ENCODE data around the gene SQOR. TPM values are rescaled to one million over a fixed set of nuclear protein-coding genes. Genes with fewer than 3 reads are reported as not detected.
A peak's percentile ranks its signal among the peaks of the same experiment; 100 is the strongest.
"Not testable (repeated sequence)": the region's sequence is repeated elsewhere in the genome, so short reads cannot be mapped to it uniquely, and the experiment has no call there.

The SQOR gene
- total RNA-seq, 1 experiment from 2014 or later = 2.2 TPM

DNA sequence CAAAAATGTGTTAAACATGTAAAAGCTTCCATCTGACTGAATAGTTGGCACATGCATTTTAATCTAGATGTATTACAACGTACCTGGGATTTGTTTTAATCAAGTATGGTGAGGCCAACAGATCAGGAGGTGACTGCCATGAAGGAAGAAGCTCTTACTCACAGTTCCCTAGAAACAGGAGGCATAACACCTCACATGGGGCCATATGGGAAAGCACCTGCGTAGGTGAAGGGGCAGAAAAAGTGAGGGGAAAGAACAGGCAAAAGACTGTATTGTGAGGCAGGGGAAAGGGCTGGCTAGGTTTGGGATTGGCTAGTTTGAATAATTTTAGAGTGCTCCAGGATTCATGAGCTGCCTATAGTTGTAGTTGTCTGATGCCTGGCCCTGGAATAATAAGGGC lies 9.6 kb downstream of the SQOR start:
- H3K36me3 ChIP-seq (replicated peaks; ENCODE audit: control insufficient read depth, insufficient read depth, low read length) = no peaks in the 10 kb centered on the region
- no peaks in the 10 kb centered on the region for H3K27me3 ChIP-seq (ENCODE audit: control insufficient read depth, insufficient read depth, low read length)
- no peak for DNase-seq
- H3K4me3 ChIP-seq (ENCODE audit: insufficient read depth, low read depth, low read length) = no peak overlapping the region

DNA sequence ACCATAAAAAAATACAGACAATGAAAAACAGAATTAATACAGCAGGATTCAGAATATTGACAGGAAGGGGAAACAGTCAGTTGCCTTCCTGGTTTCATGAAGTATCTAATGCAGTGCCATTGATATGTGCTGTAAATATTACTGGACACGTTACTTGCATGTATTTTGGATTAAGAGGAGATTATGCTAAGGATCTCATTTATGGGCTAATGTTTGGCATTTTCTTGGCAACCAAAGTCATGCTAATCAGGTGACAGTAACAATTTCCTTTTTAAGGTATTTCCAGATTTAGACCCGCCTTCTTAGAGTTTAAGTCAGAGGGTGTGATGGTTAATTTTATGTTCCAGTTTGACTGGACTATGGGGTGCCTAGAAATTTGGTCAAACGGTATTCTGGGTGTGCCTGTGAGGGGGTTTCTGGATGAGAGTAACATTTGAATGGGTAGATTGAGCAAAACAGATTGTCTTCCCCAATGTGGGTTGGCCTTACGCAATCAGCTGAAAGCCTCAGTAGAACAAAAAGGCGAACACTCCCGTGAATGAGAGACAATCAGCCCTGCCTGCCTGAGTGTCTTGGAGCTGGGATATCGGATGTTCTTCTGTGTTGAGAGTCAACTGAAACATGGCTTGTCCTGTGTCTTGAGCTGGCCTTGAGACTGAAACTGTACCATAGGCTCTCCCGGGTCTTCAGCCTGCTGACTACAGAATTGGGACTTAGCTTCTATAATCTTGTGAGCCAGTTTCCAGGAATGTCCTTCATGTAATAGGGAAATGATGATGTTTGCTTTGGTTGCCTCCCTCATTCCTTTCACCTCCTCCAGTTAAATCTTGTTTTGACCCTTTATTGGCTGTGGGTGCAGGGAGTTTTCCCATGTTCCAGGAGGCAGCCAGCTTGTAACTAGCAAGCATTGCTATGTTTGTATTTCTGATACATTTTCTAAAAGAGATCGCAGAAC lies 10.5 kb downstream of the SQOR start:
- no peak overlapping the region for H3K4me3 ChIP-seq (ENCODE audit: insufficient read depth, low read depth, low read length)
- no peaks in the 10 kb centered on the region for H3K27me3 ChIP-seq (ENCODE audit: control insufficient read depth, insufficient read depth, low read length)
- DNase-seq = no peak
- no peaks in the 10 kb centered on the region for H3K36me3 ChIP-seq (replicated peaks; ENCODE audit: control insufficient read depth, insufficient read depth, low read length)

DNA sequence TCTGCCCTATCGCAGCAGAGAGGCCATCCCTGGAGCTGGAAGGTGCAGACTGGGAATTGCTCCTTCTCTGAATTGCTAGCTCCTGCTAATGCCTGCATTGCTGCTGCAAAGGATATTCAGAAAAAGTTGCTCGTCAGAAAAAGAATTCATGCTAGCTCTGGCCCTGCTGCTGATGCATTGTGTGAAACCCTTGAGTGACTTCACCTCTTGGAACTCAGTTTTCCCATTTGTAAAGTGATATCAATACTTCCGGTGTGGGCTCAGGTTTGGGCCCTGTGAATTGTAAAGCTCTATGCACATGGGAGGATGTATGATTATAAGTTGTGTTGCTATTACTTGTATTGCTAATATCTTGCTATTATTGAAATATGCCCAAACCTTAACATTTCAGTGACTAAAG lies 11.4 kb downstream of the SQOR start:
- H3K36me3 ChIP-seq (replicated peaks; ENCODE audit: control insufficient read depth, insufficient read depth, low read length) = no peaks in the 10 kb centered on the region
- no peaks in the 10 kb centered on the region for H3K27me3 ChIP-seq (ENCODE audit: control insufficient read depth, insufficient read depth, low read length)
- DNase-seq = no peak

GRCh38 chr15:45647828-45648227 lies 13.0 kb downstream of the SQOR start:
- H3K27me3 ChIP-seq (ENCODE audit: control insufficient read depth, insufficient read depth, low read length) = no peaks in the 10 kb centered on the region

More for the DNA sequence above, 11.4 kb downstream of the SQOR start:
- H3K4me3 ChIP-seq (ENCODE audit: insufficient read depth, low read depth, low read length) = no peak overlapping the region

DNA sequence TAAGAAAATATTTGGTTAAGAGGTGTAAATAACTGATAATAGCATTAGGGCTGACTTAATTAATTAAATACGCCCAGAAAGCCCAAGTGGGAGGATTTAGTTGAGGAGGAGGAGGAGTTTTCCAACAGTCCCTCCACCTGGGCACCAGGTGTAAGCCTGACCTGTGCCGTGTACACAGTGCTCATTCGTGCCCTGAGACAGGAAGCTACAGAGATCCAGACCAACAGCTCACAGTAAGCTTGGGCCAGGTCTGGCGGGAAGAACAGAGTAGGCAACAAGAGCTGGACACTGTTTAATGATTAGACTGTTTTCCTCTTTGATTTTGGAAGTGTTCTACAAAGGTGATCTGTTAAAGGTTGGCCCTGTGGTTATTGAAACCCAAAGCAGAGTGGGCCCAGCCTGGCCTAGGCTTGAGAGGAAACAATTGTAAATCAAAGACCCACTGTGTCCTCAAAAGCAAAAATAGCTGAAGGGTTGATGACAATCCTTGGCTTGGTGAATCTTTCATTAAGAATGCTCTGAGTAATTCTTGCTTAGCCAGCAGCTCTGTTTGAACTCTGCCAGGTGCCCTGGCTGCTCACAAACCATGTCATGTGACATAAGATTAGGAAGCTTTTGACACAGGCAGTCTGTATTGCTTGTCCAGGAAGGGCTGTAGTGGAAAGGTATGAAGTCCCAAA lies 13.8 kb downstream of the SQOR start:
- DNase-seq = no peak
- Histone ChIP-seq H3K4me3 (ENCODE audit: insufficient read depth, low read depth, low read length) (no peak overlapping the region), H3K27me3 (ENCODE audit: control insufficient read depth, insufficient read depth, low read length) (no peaks in the 10 kb centered on the region), H3K36me3 (replicated peaks; ENCODE audit: control insufficient read depth, insufficient read depth, low read length) (no peaks in the 10 kb centered on the region)

More at GRCh38 chr15:45647828-45648227, 13.0 kb downstream of the SQOR start:
- DNase-seq = no peak
- H3K36me3 ChIP-seq (replicated peaks; ENCODE audit: control insufficient read depth, insufficient read depth, low read length) = no peaks in the 10 kb centered on the region
- H3K4me3 ChIP-seq (ENCODE audit: insufficient read depth, low read depth, low read length) = no peak overlapping the region

DNA sequence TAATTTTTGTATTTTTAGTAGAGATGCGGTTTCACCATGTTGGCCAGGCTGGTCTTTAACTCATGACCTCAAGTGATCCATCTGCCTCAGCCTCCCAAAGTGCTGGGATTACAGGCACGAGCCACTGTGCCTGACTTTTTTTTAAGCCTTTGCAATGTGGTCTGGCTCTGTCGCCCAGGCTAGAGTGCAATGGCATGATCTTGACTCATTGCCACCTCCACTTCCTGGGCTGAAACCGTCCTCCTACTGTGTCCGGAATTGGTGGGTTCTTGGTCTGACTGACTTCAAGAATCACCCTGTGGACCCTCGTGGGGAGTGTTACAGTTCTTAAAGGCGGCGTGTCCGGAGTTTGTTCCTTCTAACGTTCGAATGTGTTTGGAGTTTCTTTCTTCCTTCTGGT lies 15.2 kb downstream of the SQOR start:
- not testable (repeated sequence) for H3K27me3 ChIP-seq (ENCODE audit: control insufficient read depth, insufficient read depth, low read length); H3K4me3 ChIP-seq (ENCODE audit: insufficient read depth, low read depth, low read length); H3K36me3 ChIP-seq (replicated peaks; ENCODE audit: control insufficient read depth, insufficient read depth, low read length); DNase-seq

DNA sequence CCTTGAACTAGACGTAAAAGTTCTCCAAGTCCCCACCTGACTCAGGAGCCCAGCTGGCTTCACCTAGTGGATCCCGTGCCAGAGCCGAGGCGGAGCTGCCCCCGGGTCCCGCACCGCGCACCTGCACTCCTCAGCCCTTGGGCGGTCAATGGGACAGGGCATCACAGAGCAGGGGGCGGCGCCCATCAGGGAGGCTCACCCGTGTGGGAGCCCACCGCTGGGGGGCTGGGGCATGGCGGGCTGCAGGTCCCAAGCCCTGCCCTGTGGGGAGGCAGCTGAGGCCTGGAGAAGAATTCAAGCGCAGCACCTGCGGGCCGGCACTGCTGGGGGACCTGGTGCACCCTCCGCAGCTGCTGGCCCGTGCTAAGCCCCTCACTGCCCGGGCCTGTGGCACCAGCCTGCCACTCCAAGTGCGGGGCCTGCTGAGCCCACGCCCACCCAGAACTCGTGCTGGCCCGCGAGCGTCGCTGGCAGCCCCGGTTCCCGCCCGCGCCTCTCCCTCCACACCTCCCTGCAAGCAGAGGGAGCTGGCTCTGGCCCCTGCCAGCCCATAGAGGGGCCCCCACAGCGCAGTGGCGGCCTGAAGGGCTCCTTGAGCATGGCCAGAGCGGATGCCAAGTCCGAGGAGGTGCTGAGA lies 16.2 kb downstream of the SQOR start:
- no peaks in the 10 kb centered on the region for H3K27me3 ChIP-seq (ENCODE audit: control insufficient read depth, insufficient read depth, low read length)
- H3K4me3 ChIP-seq (ENCODE audit: insufficient read depth, low read depth, low read length) = no peak overlapping the region
- H3K36me3 ChIP-seq (replicated peaks; ENCODE audit: control insufficient read depth, insufficient read depth, low read length) = no peaks in the 10 kb centered on the region
- no peak for DNase-seq

DNA sequence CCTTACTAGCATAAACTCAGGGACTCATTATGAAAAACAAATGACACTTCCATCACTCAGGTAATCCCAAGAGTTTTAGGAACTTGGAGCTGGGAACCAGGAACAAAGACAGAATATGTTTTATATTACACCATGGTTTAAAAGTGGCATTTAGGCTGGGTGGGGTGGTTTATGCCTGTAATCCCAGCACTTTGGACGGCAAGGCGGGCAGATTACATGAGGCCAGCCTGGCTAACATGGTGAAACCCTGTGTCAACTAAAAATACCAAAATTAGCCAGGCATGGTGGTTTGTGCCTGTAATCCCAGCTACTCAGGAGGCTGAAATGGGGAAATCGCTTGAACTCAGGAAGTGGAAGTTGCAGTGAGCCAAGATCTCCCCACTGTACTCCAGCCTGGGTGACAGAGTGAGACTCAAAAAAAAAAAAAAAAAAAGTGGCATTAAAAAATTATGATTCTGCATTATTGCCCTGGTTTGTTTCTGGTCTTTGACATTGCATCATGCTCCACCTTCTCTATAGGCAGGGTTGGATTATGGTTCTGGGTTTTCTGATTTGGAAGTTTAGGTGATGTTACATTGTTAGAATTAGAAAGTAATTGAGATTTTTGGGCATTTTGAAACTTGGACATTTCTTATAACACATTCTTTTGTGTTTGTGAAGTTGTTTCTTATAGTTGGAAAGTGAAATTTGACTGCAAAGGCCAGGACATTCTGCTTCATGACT lies 19.0 kb downstream of the SQOR start:
- Histone ChIP-seq H3K36me3 (replicated peaks; ENCODE audit: control insufficient read depth, insufficient read depth, low read length) (no peaks in the 10 kb centered on the region), H3K4me3 (ENCODE audit: insufficient read depth, low read depth, low read length) (no peak overlapping the region), H3K27me3 (ENCODE audit: control insufficient read depth, insufficient read depth, low read length) (no peaks in the 10 kb centered on the region)
- DNase-seq = no peak

GRCh38 chr15:45654749-45655148 lies 19.9 kb downstream of the SQOR start:
- no peak for DNase-seq
- no peaks in the 10 kb centered on the region for H3K27me3 ChIP-seq (ENCODE audit: control insufficient read depth, insufficient read depth, low read length)
- no peaks in the 10 kb centered on the region for H3K36me3 ChIP-seq (replicated peaks; ENCODE audit: control insufficient read depth, insufficient read depth, low read length)
- H3K4me3 ChIP-seq (ENCODE audit: insufficient read depth, low read depth, low read length) = no peak overlapping the region

DNA sequence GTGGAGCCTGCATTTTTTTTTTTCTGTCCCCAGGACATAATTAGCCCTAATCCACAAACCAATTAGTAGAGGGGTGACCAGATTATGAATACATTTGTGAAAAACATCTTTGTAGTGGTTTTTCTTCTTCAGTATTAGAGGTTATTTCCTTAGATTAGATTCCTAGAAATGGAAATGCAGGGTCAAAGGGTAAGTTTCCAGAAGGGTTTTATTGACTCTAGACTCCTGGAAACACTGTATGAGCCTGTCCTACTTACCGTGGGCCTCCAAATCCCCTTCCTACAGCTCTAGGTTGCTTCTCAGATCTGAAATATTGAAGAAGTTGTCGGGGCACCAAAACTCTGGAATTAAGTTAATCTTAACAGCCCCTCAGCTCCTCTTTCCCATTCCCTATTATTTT lies 22.4 kb downstream of the SQOR start:
- no peak for DNase-seq
- no peaks in the 10 kb centered on the region for H3K36me3 ChIP-seq (replicated peaks; ENCODE audit: control insufficient read depth, insufficient read depth, low read length)
- H3K27me3 ChIP-seq (ENCODE audit: control insufficient read depth, insufficient read depth, low read length) = no peaks in the 10 kb centered on the region

GRCh38 chr15:45657764-45658545 lies 23.1 kb downstream of the SQOR start:
- DNase-seq = no peak

More for the DNA sequence above, 22.4 kb downstream of the SQOR start:
- H3K4me3 ChIP-seq (ENCODE audit: insufficient read depth, low read depth, low read length) = no peak overlapping the region

DNA sequence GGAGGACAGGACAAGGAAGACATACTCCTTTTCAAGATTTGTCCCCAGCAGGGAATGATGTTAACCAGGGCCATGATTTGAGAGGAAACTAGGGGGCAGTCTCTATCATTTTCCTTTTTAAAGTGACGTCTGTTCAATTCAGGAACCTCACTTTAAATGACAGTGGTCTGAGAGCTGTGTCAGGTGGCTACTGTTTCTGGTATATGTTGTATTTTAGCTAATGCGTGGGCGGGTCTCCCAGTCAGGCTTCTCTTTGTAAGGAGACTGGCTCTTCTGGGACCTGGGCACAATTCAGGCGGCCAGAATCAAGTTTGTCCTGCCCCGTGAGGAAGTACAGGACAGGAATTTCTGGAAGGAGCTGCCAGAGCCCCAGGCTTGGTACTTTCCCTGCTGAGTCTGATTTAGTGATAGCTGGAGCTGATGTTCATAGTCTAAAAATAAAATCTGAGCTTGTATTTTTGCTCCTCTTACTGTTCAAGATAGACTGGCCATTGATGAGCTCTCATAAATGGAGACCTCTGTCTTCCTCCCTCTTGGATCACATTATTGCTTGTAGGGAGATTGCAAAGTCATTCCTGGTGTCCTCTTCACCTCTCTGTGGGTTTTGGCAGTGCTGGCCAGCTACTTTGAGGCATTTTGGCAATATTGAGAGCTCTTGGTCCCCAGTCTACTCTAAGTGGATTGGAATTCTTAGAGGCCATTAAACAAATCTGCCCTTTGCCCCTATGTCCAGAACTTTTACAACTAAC lies 25.6 kb downstream of the SQOR start:
- H3K27me3 ChIP-seq (ENCODE audit: control insufficient read depth, insufficient read depth, low read length) = no peaks in the 10 kb centered on the region
- H3K36me3 ChIP-seq (replicated peaks; ENCODE audit: control insufficient read depth, insufficient read depth, low read length) = no peaks in the 10 kb centered on the region
- H3K4me3 ChIP-seq (ENCODE audit: insufficient read depth, low read depth, low read length) = no peak overlapping the region
- DNase-seq = peak; percentile 61

More at GRCh38 chr15:45657764-45658545, 23.1 kb downstream of the SQOR start:
- H3K4me3 ChIP-seq (ENCODE audit: insufficient read depth, low read depth, low read length) = no peak overlapping the region
- H3K36me3 ChIP-seq (replicated peaks; ENCODE audit: control insufficient read depth, insufficient read depth, low read length) = no peaks in the 10 kb centered on the region
- H3K27me3 ChIP-seq (ENCODE audit: control insufficient read depth, insufficient read depth, low read length) = no peaks in the 10 kb centered on the region

DNA sequence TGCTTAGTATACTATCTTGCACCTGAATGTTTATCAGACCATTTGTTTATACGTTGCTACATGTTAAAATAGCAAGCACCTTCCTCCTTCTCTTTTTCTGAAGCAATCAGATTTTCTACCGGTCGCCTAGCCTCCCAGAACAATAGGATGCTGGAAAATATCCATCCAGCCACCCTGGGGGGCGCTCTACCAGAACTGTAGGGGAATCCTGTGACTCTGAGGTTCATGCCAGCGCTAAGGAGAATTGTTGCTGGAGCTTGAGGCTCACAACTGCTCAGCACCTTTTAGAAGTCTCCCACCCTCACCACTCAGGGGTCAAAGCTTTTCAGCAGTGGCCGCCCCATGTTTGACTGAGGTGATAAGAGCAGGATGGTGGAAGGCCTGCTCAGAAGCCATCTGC lies 27.5 kb downstream of the SQOR start:
- H3K4me3 ChIP-seq (ENCODE audit: insufficient read depth, low read depth, low read length) = no peak overlapping the region
- H3K27me3 ChIP-seq (ENCODE audit: control insufficient read depth, insufficient read depth, low read length) = no peaks in the 10 kb centered on the region
- DNase-seq = peak; percentile 78
- H3K36me3 ChIP-seq (replicated peaks; ENCODE audit: control insufficient read depth, insufficient read depth, low read length) = no peaks in the 10 kb centered on the region

All from H7 (cell line).